GM12864 (cell line): ENCODE measurements around the gene RIMS4.

ENCODE experiments used
- DNase-seq: peaks from one replicate; pipeline ENCODE4 v3.0.0-alpha.2; 2011; ENCODE audit warnings: low read depth
- H3K4me3 ChIP-seq: 2 replicates; pipeline ENCODE4 v1.5.1; 2011; ENCODE audit warnings: mild to moderate bottlenecking, low read depth, low read length, control low read depth
- TF ChIP-seq, protein P1 (sequence below): IDR thresholded peaks from 2 replicates; pipeline ENCODE4 v1.5.1; 2011; ENCODE audit warnings: low read depth, mild to moderate bottlenecking, moderate library complexity, low read length, control low read depth, inconsistent platforms; ENCODE audit errors: missing control alignments

The RIMS4 gene

DNA sequence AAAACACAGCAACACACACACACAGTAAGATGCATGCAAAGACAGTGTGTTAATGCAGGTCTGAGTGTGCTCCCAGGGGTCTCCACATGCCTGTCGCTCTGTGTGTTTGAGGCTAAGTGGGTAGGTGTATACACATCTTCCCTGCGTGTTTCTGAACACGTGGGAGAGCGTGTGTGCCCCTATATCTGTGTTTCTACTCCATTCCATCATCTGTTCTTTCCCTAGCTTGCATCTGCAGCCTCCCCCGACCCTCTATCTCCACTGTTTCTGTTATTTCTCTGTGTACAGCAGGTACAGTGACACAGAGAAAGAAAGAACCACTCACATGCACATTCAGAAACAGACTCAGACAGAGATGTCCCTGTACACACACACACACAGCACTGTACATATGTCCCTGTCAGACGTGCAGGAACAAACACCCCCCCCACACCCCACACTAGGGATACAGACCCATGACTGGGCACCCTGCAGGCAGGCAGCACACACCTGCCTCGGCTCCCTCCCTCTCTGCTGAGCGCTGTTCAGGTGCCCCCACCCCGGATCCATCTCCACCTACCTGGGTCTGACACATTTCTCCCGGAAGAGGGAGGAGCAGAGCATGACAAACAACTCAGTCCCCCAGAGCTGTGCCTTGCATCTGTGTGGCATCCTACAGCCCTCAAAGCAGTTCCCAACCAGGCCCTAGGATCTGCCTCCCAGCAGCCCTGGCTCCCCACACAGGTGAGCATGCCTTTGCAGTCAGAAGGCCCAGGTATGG, 37.1 kb downstream of the RIMS4 start:
- TF ChIP-seq, protein P1, sequence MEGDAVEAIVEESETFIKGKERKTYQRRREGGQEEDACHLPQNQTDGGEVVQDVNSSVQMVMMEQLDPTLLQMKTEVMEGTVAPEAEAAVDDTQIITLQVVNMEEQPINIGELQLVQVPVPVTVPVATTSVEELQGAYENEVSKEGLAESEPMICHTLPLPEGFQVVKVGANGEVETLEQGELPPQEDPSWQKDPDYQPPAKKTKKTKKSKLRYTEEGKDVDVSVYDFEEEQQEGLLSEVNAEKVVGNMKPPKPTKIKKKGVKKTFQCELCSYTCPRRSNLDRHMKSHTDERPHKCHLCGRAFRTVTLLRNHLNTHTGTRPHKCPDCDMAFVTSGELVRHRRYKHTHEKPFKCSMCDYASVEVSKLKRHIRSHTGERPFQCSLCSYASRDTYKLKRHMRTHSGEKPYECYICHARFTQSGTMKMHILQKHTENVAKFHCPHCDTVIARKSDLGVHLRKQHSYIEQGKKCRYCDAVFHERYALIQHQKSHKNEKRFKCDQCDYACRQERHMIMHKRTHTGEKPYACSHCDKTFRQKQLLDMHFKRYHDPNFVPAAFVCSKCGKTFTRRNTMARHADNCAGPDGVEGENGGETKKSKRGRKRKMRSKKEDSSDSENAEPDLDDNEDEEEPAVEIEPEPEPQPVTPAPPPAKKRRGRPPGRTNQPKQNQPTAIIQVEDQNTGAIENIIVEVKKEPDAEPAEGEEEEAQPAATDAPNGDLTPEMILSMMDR = no peak
- H3K4me3 ChIP-seq = no peak overlapping the region
- DNase-seq = no peak

DNA sequence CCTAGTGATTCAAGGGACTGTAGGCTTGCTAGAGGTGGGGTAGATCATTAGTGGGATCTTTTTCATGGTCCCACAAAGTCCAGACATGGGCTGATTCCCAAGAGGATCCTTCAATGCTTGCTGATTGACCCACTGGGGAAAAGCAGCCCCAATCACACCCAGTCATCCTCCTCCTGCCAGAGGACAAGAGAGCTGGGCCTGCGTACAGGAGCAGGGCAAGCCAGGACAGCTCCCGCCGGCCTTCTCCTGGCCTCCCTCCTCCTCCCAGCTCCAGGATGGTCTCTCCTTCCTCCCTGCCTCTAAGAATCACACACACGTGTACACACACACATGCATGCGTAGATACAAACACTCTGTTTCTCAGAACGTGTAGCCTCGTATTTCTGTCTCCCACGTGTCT, 37.7 kb downstream of the RIMS4 start:
- TF ChIP-seq, protein P1 = no peak
- H3K4me3 ChIP-seq = no peak overlapping the region
- DNase-seq = no peak

- DNase-seq = no peak
- H3K4me3 ChIP-seq = no peak overlapping the region
- TF ChIP-seq, protein P1 = no peak
Observed at GRCh38 chr20:44771172-44771535, 39.2 kb downstream of the RIMS4 start.

DNA sequence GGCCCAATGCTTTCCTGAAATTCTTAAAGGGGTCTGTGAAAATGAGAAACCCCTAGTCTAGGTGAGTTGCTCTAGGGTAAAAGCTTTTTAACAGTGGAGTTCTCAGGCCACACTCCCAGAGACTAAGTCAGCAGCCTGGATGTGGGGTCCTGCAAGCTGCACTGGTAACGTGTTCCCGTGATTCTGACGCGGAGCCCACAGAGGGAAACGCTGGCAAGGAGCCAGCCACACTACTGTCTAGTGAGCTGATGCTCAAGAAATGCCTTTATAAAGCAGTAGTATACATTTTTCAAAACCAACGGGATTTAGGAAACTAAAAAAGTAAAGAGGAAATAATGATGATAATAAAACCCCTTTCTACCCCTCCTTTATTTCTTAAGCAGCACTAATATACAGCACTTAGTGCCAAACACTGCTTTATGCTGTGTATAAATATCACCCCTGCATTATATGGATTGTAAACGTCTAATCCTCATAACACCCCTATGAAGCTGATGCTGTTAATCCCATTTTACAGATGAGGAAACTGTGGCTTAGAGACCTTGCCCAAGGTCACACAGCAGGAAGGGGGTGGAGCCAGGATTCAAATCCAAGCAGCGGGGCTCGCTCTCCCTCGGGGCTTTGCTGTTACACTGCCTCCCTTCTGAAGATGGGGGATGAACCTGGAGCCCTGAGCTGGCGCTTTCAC, 39.7 kb downstream of the RIMS4 start:
- no peak for DNase-seq
- H3K4me3 ChIP-seq = no peak overlapping the region
- TF ChIP-seq, protein P1 = no peak

DNA sequence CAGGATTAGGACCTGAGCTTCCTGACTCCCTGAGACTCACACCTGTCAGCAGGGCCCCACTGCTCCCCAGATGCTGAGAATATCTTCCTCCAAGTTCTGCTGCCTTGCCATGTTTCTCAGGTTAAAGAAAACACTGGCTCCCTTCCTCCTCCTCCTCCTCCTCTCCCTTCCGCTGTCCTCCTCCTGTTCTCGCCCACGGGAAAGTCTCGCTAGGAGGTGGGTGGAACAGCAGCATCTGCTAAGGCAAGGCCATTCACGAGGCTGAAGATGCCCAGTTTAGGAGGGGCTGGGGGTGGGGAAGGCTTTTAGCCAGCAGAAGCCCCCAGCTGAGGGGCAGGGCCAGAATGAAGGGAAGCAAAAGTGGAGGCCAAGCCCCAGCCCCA, 40.9 kb downstream of the RIMS4 start:
- H3K4me3 ChIP-seq = no peak overlapping the region
- TF ChIP-seq, protein P1 = no peak
- no peak for DNase-seq

GRCh38 chr20:44768854-44769480, 41.4 kb downstream of the RIMS4 start:
- no peak for DNase-seq

More at GRCh38 chr20:44768854-44769480, 41.4 kb downstream of the RIMS4 start:
- TF ChIP-seq, protein P1 = no peak
- no peak overlapping the region for H3K4me3 ChIP-seq
